Erythroblast (primary cell): ENCODE results near the gene PIK3CA.

Experiments used
- GATA1 ChIP-seq: IDR thresholded peaks from 2 replicates; pipeline ENCODE4 v1.6.1; 2011; ENCODE audit warnings: low read depth, mild to moderate bottlenecking, control low read depth, low read length, moderate library complexity
- POLR2A ChIP-seq: IDR thresholded peaks from 2 replicates; pipeline ENCODE4 v1.6.1; 2011; ENCODE audit warnings: mild to moderate bottlenecking, low read length

- TF ChIP-seq POLR2A, result no peak
- TF ChIP-seq GATA1, result no peak
Measured at GRCh38 chr3:179276001-179276400, 127.8 kb downstream of the PIK3CA start.
